GM12878 (cell line): Measurements from ENCODE around the gene ILRUN.

Experiments used
- CHD1 ChIP-seq: IDR thresholded peaks from 2 replicates; pipeline ENCODE4 v1.6.1; 2012; ENCODE audit warnings: low read depth, low read length, improper control_type of control experiment
- EZH2 ChIP-seq: IDR thresholded peaks from 2 replicates; pipeline ENCODE4 v1.6.1; 2012; ENCODE audit warnings: low read depth, mild to moderate bottlenecking, control low read depth, inconsistent platforms, low read length, borderline replicate concordance; ENCODE audit not compliant: control insufficient read depth
- MXI1 ChIP-seq: fragments of 150-350 bp; IDR thresholded peaks from 2 replicates; pipeline ENCODE4 v1.6.1; 2011; ENCODE audit warnings: low read depth, mild to moderate bottlenecking, inconsistent platforms, low read length, improper control_type of control experiment
- POLR2A ChIP-seq: IDR thresholded peaks from 2 replicates; pipeline ENCODE4 v1.6.1; 2011; ENCODE audit warnings: low read depth, mild to moderate bottlenecking, low read length
- POLR2AphosphoS5 ChIP-seq: IDR thresholded peaks from 2 replicates; pipeline ENCODE4 v1.6.1; 2011; ENCODE audit warnings: mild to moderate bottlenecking, low read length, inconsistent platforms
- RAD21 ChIP-seq: IDR thresholded peaks from 2 replicates; pipeline ENCODE4 v1.6.1; 2011; ENCODE audit warnings: mild to moderate bottlenecking, low read depth, low read length, moderate library complexity; ENCODE audit not compliant: insufficient read depth
- RCOR1 ChIP-seq: conservative IDR thresholded peaks from 2 replicates; pipeline ENCODE4 v1.6.1; 2012; ENCODE audit warnings: low read depth, low read length, improper control_type of control experiment
- SREBF2 ChIP-seq: IDR thresholded peaks from 2 replicates; pipeline ENCODE4 v1.6.1; 2012; ENCODE audit warnings: mild to moderate bottlenecking, low read length
- TAF1 ChIP-seq: IDR thresholded peaks from 2 replicates; pipeline ENCODE4 v1.6.1; 2011; ENCODE audit warnings: mild to moderate bottlenecking, low read depth, low read length, borderline replicate concordance
- YY1 ChIP-seq: IDR thresholded peaks from 2 replicates; pipeline ENCODE4 v1.6.1; 2011; ENCODE audit warnings: low read depth, mild to moderate bottlenecking, low read length
- ZZZ3 ChIP-seq: IDR thresholded peaks from 2 replicates; pipeline ENCODE4 v1.6.1; 2011; ENCODE audit warnings: low read depth; ENCODE audit not compliant: control insufficient read depth, insufficient read length
- TF ChIP-seq, protein P1 (sequence below): IDR thresholded peaks from 2 replicates; pipeline ENCODE4 v1.6.1; 2012; ENCODE audit warnings: mild to moderate bottlenecking, low read depth, low read length
- TF ChIP-seq, protein P2 (sequence below), 3 experiments: IDR thresholded peaks in 2 of 3; conservative IDR thresholded peaks in 1 of 3; 2 replicates each; pipeline ENCODE4 v1.5.1; 2011; ENCODE audit warnings: low read depth in 3 of 3, low read length in 3 of 3, mild to moderate bottlenecking in 3 of 3, control low read depth in 2 of 3, moderate library complexity in 2 of 3, inconsistent platforms in 1 of 3, mixed read lengths in 1 of 3; ENCODE audit not compliant: control insufficient read depth in 2 of 3, insufficient read depth in 1 of 3; ENCODE audit errors: extremely low read depth in 1 of 3

DNA sequence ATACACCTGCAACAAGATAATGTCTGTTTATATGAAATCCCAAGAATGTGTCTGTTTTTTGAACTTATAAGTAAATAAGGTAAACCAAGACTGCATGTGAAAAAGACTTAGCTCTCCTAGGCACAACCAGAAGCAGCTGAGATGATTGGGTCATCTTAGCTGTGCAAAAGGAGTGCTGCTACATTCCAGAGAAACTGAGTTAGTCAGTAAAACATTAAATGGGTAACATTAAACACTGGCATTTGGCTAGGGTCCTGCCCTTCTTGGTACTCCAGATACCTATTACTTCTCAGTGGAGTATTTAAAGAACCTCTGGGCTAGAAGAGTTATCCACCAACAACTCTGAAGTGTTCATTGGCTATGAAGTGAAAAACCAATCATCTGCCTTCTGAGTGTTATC is 47.8 kb downstream of the ILRUN start:
- no peak for TF ChIP-seq POLR2AphosphoS5
- TF ChIP-seq EZH2, result no peak
- TF ChIP-seq POLR2A, result no peak
- no peak for TF ChIP-seq SREBF2
- TF ChIP-seq TAF1, result no peak
- TF ChIP-seq, protein P1, sequence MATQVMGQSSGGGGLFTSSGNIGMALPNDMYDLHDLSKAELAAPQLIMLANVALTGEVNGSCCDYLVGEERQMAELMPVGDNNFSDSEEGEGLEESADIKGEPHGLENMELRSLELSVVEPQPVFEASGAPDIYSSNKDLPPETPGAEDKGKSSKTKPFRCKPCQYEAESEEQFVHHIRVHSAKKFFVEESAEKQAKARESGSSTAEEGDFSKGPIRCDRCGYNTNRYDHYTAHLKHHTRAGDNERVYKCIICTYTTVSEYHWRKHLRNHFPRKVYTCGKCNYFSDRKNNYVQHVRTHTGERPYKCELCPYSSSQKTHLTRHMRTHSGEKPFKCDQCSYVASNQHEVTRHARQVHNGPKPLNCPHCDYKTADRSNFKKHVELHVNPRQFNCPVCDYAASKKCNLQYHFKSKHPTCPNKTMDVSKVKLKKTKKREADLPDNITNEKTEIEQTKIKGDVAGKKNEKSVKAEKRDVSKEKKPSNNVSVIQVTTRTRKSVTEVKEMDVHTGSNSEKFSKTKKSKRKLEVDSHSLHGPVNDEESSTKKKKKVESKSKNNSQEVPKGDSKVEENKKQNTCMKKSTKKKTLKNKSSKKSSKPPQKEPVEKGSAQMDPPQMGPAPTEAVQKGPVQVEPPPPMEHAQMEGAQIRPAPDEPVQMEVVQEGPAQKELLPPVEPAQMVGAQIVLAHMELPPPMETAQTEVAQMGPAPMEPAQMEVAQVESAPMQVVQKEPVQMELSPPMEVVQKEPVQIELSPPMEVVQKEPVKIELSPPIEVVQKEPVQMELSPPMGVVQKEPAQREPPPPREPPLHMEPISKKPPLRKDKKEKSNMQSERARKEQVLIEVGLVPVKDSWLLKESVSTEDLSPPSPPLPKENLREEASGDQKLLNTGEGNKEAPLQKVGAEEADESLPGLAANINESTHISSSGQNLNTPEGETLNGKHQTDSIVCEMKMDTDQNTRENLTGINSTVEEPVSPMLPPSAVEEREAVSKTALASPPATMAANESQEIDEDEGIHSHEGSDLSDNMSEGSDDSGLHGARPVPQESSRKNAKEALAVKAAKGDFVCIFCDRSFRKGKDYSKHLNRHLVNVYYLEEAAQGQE, result no peak
- TF ChIP-seq ZZZ3, result no peak
- no peak for TF ChIP-seq MXI1
- no peak for TF ChIP-seq RCOR1
- TF ChIP-seq, protein P2, sequence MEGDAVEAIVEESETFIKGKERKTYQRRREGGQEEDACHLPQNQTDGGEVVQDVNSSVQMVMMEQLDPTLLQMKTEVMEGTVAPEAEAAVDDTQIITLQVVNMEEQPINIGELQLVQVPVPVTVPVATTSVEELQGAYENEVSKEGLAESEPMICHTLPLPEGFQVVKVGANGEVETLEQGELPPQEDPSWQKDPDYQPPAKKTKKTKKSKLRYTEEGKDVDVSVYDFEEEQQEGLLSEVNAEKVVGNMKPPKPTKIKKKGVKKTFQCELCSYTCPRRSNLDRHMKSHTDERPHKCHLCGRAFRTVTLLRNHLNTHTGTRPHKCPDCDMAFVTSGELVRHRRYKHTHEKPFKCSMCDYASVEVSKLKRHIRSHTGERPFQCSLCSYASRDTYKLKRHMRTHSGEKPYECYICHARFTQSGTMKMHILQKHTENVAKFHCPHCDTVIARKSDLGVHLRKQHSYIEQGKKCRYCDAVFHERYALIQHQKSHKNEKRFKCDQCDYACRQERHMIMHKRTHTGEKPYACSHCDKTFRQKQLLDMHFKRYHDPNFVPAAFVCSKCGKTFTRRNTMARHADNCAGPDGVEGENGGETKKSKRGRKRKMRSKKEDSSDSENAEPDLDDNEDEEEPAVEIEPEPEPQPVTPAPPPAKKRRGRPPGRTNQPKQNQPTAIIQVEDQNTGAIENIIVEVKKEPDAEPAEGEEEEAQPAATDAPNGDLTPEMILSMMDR (IDR thresholded peaks at IDR 0.05 in 2 of 3, conservative IDR thresholded peaks at IDR 0.05 in 1 of 3; ENCODE audit: control insufficient read depth in 2 of 3, extremely low read depth in 1 of 3, insufficient read depth in 1 of 3, low read depth in 3 of 3, low read length in 3 of 3), result no peak
- TF ChIP-seq YY1, result no peak
- TF ChIP-seq CHD1, result no peak
- no peak for TF ChIP-seq RAD21
